22Rv1 (cell line): ENCODE measurements around the gene GARNL3.

ENCODE experiments used
- ZFX ChIP-seq: fragments of 450-650 bp; IDR thresholded peaks from 2 replicates; pipeline ENCODE4 v1.6.1; 2017; ENCODE audit warnings: antibody characterized with exemption, borderline replicate concordance
- TF ChIP-seq, protein P1 (sequence below): fragments of 450-650 bp; IDR thresholded peaks from 2 replicates; pipeline ENCODE4 v1.5.1; 2017; ENCODE audit warnings: mild to moderate bottlenecking

DNA sequence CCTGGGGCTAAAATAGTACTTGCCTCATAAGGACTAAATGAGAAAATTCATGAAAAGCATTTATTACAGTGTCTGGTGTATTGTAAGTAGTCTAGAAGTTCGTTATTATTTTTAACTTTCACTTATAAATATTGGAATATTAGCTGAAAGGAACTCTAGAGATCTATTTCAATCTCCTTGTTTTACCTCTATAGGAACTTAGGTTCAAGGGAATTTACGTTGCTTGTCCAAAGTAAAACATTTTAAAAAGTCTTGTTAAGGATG is 55.5 kb downstream of the GARNL3 start:
- TF ChIP-seq, protein P1, sequence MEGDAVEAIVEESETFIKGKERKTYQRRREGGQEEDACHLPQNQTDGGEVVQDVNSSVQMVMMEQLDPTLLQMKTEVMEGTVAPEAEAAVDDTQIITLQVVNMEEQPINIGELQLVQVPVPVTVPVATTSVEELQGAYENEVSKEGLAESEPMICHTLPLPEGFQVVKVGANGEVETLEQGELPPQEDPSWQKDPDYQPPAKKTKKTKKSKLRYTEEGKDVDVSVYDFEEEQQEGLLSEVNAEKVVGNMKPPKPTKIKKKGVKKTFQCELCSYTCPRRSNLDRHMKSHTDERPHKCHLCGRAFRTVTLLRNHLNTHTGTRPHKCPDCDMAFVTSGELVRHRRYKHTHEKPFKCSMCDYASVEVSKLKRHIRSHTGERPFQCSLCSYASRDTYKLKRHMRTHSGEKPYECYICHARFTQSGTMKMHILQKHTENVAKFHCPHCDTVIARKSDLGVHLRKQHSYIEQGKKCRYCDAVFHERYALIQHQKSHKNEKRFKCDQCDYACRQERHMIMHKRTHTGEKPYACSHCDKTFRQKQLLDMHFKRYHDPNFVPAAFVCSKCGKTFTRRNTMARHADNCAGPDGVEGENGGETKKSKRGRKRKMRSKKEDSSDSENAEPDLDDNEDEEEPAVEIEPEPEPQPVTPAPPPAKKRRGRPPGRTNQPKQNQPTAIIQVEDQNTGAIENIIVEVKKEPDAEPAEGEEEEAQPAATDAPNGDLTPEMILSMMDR: no peak
- no peak for TF ChIP-seq ZFX
